AG04450 (cell line): ENCODE data around the gene BIRC2. TPM values are rescaled to one million over a fixed set of nuclear protein-coding genes. Genes with fewer than 3 reads are reported as not detected.

Experiments
- CTCF ChIA-PET: fragments of 300-600, 350-600 bp; formaldehyde crosslinking; extraction: SDS; loops from one replicate; lab custom pipeline; 2022; ENCODE audit warnings: antibody characterized with exemption, inconsistent platforms; lab: Charles Lee
- POLR2A ChIA-PET: fragments of 350-600 bp; formaldehyde crosslinking; extraction: SDS; loops from one replicate; lab custom pipeline; 2021; ENCODE audit warnings: antibody characterized with exemption, inconsistent platforms; lab: Yijun Ruan, JAX
- DNase-seq: peaks from one replicate; pipeline ENCODE4 v3.0.0-alpha.2; 2011; ENCODE audit warnings: low read depth, low spot score
- H3K27ac ChIP-seq: one replicate; pipeline ENCODE4 v1.5.1; 2012; ENCODE audit warnings: low read depth, low read length, control low read depth
- H3K27me3 ChIP-seq: one replicate; pipeline ENCODE4 v1.6.0; 2012; ENCODE audit warnings: low read length; ENCODE audit not compliant: control insufficient read depth, insufficient read depth
- H3K4me3 ChIP-seq: 2 replicates; pipeline ENCODE4 v1.5.1; 2011; ENCODE audit warnings: mild to moderate bottlenecking, low read depth, low read length, control low read depth
- H3K9me3 ChIP-seq: 2 replicates; pipeline ENCODE4 v1.5.1; 2012; ENCODE audit warnings: low read length; ENCODE audit not compliant: control insufficient read depth, insufficient read depth
- CTCF ChIP-seq: IDR thresholded peaks from 2 replicates; pipeline ENCODE4 v1.5.1; 2011; ENCODE audit warnings: low read depth, low read length, control low read depth, inconsistent platforms
- polyA plus RNA-seq: library from polyadenylated mRNA; depleted of rRNA; stranded (reverse); fragments of >200 nt; gene quantifications from 2 replicates; pipeline ENCODE4 v1.2.3, GENCODE V29; 2011

BIRC2 gene
- polyA plus RNA-seq, 1 experiment, result 64.3 TPM

DNA sequence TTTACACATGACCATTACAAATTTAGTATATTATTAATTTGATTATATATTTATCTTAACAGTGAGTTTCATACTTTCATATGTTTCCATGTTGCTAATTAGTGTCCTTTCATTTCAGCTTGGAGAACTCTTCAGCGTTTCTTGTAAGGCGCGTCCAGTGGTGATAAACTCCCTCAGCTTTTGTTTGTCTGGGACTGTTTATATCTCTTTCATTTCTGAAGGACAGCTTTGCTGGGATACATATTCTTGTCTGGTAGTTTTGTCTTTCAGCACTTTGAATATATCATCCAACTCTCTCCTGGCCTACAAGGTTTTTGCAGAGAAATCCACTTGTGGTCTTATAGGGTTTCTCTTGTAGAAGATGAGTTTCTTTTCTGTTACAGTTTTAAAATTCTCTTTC, 12.4 kb downstream of the BIRC2 start:
- CTCF ChIA-PET, result interaction anchor here (1.8 kb wide), 1 partner anchor 31 kb away, joined by 5 read pairs; no protein-coding TSS in a partner anchor
- TF ChIP-seq CTCF, result no peak
- H3K4me3 ChIP-seq, result no peak overlapping the region
- DNase-seq, result no peak
- H3K9me3 ChIP-seq, result no peaks in the 10 kb centered on the region
- H3K27ac ChIP-seq, result no peak overlapping the region
- POLR2A ChIA-PET, result no interaction called here
- no peaks in the 10 kb centered on the region for H3K27me3 ChIP-seq

DNA sequence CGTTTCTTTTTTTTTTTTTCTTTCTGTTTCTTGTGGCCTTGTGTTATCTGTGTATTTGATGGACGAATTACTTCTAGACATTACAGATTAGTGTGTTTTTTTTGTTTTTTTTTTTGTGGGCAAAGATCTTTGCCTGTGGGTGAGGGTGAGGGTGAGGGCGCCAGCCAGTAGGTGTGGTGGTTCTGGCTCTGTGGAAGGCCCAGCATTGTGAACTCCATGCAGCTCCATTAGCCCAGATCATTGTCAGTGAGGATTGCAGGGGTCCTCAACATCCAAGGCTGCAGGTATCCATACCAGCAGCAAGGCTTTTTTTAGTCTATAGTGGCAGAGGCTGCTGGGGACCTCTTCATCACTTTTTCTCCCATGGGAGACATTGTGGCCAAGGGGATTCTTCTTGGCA, 13.7 kb downstream of the BIRC2 start:
- H3K9me3 ChIP-seq, result no peaks in the 10 kb centered on the region
- H3K4me3 ChIP-seq, result no peak overlapping the region
- DNase-seq, result no peak
- CTCF ChIA-PET, result interaction anchor here (0.7 to 1.6 kb wide), 3 partner anchors 305 to 446 kb away, joined by 3 to 9 read pairs (median 3); partner anchors contain the start of gene CEP126
- no peaks in the 10 kb centered on the region for H3K27me3 ChIP-seq
- POLR2A ChIA-PET, result no interaction called here
- H3K27ac ChIP-seq, result no peak overlapping the region
- TF ChIP-seq CTCF, result no peak

DNA sequence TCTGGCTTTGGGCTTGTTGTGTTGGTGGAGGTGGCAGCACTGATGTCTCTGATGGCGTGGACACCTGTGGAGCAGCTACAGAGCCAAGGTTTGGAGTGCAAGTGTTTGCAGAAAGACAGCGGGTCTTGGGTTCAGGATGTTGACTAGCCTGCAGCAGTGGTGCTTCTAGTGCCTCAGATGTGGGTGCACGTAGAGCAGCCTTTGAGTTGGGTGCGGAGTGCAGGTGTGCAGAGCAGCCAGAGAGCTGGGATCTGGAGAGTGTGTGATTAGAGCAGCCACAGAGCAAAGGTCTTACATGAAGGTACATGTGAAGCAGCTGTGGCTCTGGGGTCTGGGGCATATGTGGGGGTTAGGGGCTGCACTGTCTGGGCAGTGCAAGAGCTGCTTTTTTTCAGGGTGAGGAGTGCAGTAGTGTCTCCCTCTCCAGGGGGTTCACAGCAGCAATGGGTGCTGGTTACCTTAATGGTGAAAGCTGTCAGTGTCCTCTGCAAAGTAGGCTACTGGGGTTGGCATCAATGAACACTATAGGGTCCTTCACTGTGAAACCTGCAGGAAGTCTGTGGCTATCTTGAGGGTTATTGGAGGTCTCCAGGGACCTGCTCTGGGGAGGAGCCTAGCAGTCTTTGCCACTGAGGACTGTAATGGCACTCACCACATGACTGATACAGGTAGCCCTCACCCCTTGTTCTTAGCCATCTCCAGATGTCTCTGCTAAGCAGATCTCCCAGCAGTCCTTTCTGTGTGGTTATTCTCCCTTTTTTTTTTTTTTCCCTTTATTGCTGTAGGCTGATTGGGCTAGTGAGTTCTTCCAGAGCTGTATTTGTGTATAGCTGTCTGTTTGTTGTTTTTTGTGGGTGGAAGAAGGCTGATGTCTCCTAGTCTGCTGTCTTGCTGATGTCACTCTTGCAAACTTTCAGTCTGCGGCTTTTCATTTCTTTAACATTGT, 14.3 kb downstream of the BIRC2 start:
- DNase-seq, result no peak
- Histone ChIP-seq H3K27ac (no peak overlapping the region), H3K27me3 (no peaks in the 10 kb centered on the region), H3K4me3 (no peak overlapping the region), H3K9me3 (no peaks in the 10 kb centered on the region)
- no peak for TF ChIP-seq CTCF
- POLR2A ChIA-PET, result no interaction called here
- CTCF ChIA-PET, result interaction anchor here (0.5 to 1.6 kb wide), 2 partner anchors 138 to 305 kb away, joined by 3 to 9 read pairs; no protein-coding TSS in a partner anchor

DNA sequence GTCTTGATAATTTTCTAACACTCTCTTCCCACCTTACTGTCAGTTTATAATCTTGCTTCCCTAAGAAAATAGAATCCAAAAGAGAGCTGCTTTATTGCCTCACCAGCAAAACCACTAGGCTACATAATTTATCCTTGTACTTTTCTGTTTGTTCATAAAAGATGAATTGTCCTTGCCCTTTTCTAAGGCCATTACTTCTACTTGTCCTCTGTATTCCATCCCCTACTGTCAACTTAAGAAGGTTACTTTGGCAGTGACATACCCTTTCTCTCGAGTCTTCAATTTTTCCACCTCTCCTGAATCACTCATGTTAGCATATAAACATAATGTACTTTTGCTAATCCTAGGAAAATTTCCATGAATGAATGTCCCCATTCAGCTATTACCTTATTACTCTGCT, 18.0 kb downstream of the BIRC2 start:
- ChIA-PET CTCF (interaction anchor here (2.7 kb wide), 1 partner anchor 131 kb away, joined by 21 read pairs; no protein-coding TSS in a partner anchor), POLR2A (no interaction called here)
- no peak overlapping the region for H3K27ac ChIP-seq
- TF ChIP-seq CTCF, result no peak
- no peak for DNase-seq
- H3K4me3 ChIP-seq, result no peak overlapping the region
- H3K9me3 ChIP-seq, result no peaks in the 10 kb centered on the region
- no peaks in the 10 kb centered on the region for H3K27me3 ChIP-seq

DNA sequence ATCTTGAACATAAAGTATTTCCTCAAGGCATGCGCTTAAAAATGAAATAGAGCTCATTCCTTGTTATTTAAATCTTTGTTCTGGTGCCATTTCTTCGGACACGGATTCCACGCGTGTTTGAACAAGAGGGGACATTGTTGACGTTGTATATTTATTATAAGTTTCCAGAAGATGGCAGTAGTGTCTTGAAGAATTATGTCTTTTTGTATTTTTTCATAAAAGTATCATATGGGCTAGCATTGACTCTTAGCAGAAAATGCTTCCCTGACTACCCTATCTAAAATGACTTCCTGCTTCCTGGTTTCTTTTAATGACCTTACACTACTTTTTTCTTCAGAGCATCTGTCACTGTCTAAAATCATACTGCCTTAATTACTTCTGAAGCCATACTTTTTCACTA, 20.4 kb downstream of the BIRC2 start:
- DNase-seq, result no peak
- Histone ChIP-seq H3K4me3 (no peak overlapping the region), H3K27me3 (no peaks in the 10 kb centered on the region), H3K9me3 (no peaks in the 10 kb centered on the region), H3K27ac (no peak overlapping the region)
- TF ChIP-seq CTCF, result 0 out of 2 replicates have a peak, but pooled peaks have one; percentile 17
- POLR2A ChIA-PET, result no interaction called here
- CTCF ChIA-PET, result interaction anchor here (0.6 to 2.7 kb wide), 20 partner anchors 10 to 343 kb away, joined by 3 to 21 read pairs (median 4); no protein-coding TSS in a partner anchor
